ENCODE results near the gene GH1.
"Not testable (repeated sequence)": the region's sequence is repeated elsewhere in the genome, so short reads cannot be mapped to it uniquely, and the experiment has no call there.

DNA sequence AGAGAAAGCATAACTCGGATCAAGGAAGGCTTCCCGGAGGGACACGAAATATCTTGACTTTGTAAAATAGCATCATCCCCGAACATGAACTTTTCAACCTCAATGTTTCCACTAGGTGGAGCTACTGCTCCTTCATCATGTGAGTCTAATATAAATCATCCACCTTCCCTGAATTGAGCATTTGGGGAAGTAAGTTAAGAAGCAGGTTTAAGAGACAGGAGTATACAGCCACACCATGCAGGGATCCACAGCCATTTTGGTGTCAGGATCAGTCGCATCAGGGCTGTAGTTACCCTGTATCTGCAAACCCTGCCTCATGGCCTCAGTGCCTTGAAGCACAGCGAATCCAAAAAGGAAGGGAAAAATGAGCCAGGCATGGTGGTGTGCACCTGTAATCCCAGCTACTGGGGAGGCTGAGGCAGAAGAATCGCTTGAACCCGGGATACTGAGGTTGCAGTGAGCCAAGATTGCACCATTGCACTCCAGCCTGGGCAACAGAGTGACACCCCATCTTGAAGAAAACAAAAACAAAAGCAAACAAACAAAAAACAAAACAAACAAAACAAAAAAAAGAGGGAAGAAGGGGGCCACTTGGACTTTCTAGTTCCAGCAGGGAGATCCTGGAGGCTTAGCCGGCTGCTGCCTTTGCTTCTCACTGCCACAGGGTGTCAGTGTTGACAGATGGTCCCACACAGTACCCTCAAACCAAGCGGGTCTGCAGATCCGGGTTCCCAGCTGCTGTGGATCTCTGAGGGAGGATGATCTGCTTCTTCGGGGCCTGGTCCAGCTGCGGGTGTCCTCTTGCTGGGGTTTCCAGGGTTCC is 29.4 kb downstream of the GH1 start:
- TF ChIP-seq, protein P1, sequence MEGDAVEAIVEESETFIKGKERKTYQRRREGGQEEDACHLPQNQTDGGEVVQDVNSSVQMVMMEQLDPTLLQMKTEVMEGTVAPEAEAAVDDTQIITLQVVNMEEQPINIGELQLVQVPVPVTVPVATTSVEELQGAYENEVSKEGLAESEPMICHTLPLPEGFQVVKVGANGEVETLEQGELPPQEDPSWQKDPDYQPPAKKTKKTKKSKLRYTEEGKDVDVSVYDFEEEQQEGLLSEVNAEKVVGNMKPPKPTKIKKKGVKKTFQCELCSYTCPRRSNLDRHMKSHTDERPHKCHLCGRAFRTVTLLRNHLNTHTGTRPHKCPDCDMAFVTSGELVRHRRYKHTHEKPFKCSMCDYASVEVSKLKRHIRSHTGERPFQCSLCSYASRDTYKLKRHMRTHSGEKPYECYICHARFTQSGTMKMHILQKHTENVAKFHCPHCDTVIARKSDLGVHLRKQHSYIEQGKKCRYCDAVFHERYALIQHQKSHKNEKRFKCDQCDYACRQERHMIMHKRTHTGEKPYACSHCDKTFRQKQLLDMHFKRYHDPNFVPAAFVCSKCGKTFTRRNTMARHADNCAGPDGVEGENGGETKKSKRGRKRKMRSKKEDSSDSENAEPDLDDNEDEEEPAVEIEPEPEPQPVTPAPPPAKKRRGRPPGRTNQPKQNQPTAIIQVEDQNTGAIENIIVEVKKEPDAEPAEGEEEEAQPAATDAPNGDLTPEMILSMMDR (IDR thresholded peaks at IDR 0.05; ENCODE audit: borderline replicate concordance, extremely low read depth, low read length, poor library complexity, severe bottlenecking), result peak; percentile 61
- not testable (repeated sequence) for TF ChIP-seq EZH2 (IDR thresholded peaks at IDR 0.05; ENCODE audit: borderline replicate concordance, low read depth, low read length, severe bottlenecking)
